ENCODE results near the gene ZMAT5. TPM values are rescaled to one million over a fixed set of nuclear protein-coding genes. Genes with fewer than 3 reads are reported as not detected.

ZMAT5 gene
- total RNA-seq, 1 experiment from 2014 or later: 16.0 TPM

DNA sequence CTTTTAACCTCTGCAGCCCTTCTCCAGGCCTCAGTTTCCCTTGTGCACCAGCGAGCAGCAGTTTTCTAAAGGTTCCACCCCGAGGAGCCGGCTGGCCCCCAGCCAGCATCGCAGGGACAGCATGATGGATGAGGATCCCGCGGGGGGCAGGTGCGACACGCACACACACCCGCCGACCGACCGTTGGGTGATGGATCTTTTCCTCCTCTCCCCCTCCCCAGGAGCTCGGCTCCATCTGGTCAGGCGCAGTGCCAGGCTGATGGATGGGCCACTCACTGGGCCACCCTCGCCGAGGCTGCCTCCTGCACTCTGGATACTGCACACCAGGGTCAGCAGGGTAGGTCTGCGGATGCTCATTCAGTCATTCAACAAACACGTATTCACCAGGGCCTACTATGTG is 59.8 kb downstream of the ZMAT5 start:
- Histone ChIP-seq H3K27me3 (ENCODE audit: insufficient read depth, low read length) (no peaks in the 10 kb centered on the region), H3K4me2 (ENCODE audit: low read length) (no peak overlapping the region), H3K9ac (ENCODE audit: low read length) (no peak overlapping the region), H3K9me2 (ENCODE audit: insufficient read depth) (no peaks in the 10 kb centered on the region), H3K4me1 (ENCODE audit: control insufficient read depth in 1 of 2, insufficient read depth in 2 of 2, low read length in 2 of 2) (peaks cover 17 to 18% of the 10 kb centered on the region in 2 experiments), H3K4me3 (replicated peaks in 1 of 2; ENCODE audit: low read depth in 1 of 2, low read length in 2 of 2) (no peak overlapping the region), H2AFZ (ENCODE audit: low read depth, low read length, poor library complexity, severe bottlenecking) (no peak overlapping the region), H3K9me3 (ENCODE audit: control insufficient read depth in 1 of 2, insufficient read depth in 1 of 2, low read depth in 1 of 2, low read length in 2 of 2) (no peaks in the 10 kb centered on the region), H3K79me2 (ENCODE audit: insufficient read depth, low read length) (no peaks in the 10 kb centered on the region), H3K27ac (ENCODE audit: low read depth, low read length) (no peak overlapping the region), H3K36me3 (ENCODE audit: control insufficient read depth in 1 of 2, insufficient read depth in 2 of 2, low read length in 2 of 2) (no peaks in the 10 kb centered on the region), H4K20me1 (ENCODE audit: insufficient read depth) (no peaks in the 10 kb centered on the region)
- DNase-seq (ENCODE audit: low read depth, low spot score) (no peak), ATAC-seq (no peak)
- no TSS peak for BruUV-seq (replicated peaks)
- TF ChIP-seq, protein P1, sequence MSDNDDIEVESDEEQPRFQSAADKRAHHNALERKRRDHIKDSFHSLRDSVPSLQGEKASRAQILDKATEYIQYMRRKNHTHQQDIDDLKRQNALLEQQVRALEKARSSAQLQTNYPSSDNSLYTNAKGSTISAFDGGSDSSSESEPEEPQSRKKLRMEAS (IDR thresholded peaks at IDR 0.05): no peak
- TF ChIP-seq ZNF274 (IDR thresholded peaks at IDR 0.05; ENCODE audit: low read depth, low read length) (no peak), EZH2phosphoT487 (IDR thresholded peaks at IDR 0.05; ENCODE audit: borderline replicate concordance) (no peak), ZFX (IDR thresholded peaks at IDR 0.05) (no peak), SRF (IDR thresholded peaks at IDR 0.05; ENCODE audit: low read depth) (no peak), FOSL1 (IDR thresholded peaks at IDR 0.05; ENCODE audit: low read depth) (no peak), SIN3A (IDR thresholded peaks at IDR 0.05; ENCODE audit: low read depth) (no peak)
- ChIA-PET CTCF (no interaction called here), RAD21 (ENCODE audit: low non-redundant PET in 1 of 2, low total read pairs in 2 of 2, uncharacterized antibody in 2 of 2, unreplicated experiment in 2 of 2) (no interaction called here), POLR2A (no interaction called here)
- intact Hi-C loops (cut with micrococcal nuclease): no loop called here

DNA sequence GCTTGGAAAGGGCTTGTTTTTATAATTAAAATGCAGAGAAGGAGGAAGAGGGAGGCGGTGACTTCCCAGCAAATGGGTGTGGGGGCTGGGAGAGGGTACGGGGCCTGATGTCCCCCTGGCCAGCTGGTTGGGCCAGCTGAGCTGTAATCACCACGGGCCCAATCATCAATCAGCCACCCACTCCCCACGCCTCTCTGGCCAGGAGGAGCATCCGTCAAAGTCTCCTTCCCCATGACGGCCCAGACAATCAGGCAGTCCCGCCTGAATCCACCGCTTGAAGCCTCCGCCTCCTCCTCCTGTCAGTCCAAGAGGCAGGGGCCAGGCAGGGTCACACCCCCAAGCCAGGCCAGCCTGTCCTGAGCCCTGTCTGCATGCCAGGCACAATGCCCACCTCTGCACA is 60.3 kb downstream of the ZMAT5 start:
- DNase-seq (ENCODE audit: low read depth, low spot score): no peak
- BruUV-seq (replicated peaks): no TSS peak
- Histone ChIP-seq H3K36me3 (ENCODE audit: control insufficient read depth in 1 of 2, insufficient read depth in 2 of 2, low read length in 2 of 2) (no peaks in the 10 kb centered on the region), H3K4me2 (ENCODE audit: low read length) (no peak overlapping the region), H3K4me3 (replicated peaks in 1 of 2; ENCODE audit: low read depth in 1 of 2, low read length in 2 of 2) (no peak overlapping the region), H3K27me3 (ENCODE audit: insufficient read depth, low read length) (no peaks in the 10 kb centered on the region), H3K9me2 (ENCODE audit: insufficient read depth) (no peaks in the 10 kb centered on the region), H3K9me3 (ENCODE audit: control insufficient read depth in 1 of 2, insufficient read depth in 1 of 2, low read depth in 1 of 2, low read length in 2 of 2) (no peaks in the 10 kb centered on the region), H3K79me2 (ENCODE audit: insufficient read depth, low read length) (no peaks in the 10 kb centered on the region), H3K9ac (ENCODE audit: low read length) (no peak overlapping the region), H3K27ac (ENCODE audit: low read depth, low read length) (no peak overlapping the region), H2AFZ (ENCODE audit: low read depth, low read length, poor library complexity, severe bottlenecking) (no peak overlapping the region), H3K4me1 (ENCODE audit: control insufficient read depth in 1 of 2, insufficient read depth in 2 of 2, low read length in 2 of 2) (peaks cover 22 to 23% of the 10 kb centered on the region in 2 experiments), H4K20me1 (ENCODE audit: insufficient read depth) (no peaks in the 10 kb centered on the region)
- ChIA-PET RAD21 (ENCODE audit: low non-redundant PET in 1 of 2, low total read pairs in 2 of 2, uncharacterized antibody in 2 of 2, unreplicated experiment in 2 of 2) (no interaction called here), CTCF (no interaction called here), POLR2A (no interaction called here)
- no peak for ATAC-seq
- intact Hi-C loops (cut with micrococcal nuclease): no loop called here
- TF ChIP-seq SP1 (IDR thresholded peaks at IDR 0.05; ENCODE audit: low read depth): no peak
- TF ChIP-seq ELF1 (IDR thresholded peaks at IDR 0.05; ENCODE audit: borderline replicate concordance, low read depth): no peak
- TF ChIP-seq, protein P2, sequence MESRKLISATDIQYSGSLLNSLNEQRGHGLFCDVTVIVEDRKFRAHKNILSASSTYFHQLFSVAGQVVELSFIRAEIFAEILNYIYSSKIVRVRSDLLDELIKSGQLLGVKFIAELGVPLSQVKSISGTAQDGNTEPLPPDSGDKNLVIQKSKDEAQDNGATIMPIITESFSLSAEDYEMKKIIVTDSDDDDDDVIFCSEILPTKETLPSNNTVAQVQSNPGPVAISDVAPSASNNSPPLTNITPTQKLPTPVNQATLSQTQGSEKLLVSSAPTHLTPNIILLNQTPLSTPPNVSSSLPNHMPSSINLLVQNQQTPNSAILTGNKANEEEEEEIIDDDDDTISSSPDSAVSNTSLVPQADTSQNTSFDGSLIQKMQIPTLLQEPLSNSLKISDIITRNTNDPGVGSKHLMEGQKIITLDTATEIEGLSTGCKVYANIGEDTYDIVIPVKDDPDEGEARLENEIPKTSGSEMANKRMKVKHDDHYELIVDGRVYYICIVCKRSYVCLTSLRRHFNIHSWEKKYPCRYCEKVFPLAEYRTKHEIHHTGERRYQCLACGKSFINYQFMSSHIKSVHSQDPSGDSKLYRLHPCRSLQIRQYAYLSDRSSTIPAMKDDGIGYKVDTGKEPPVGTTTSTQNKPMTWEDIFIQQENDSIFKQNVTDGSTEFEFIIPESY (IDR thresholded peaks at IDR 0.05; ENCODE audit: extremely low read depth, insufficient replicate concordance, low read length): no peak
- TF ChIP-seq, protein P1 (IDR thresholded peaks at IDR 0.05): no peak
- no peak for TF ChIP-seq EGR1 (IDR thresholded peaks at IDR 0.05; ENCODE audit: low read depth)
- TF ChIP-seq CEBPB (IDR thresholded peaks at IDR 0.05; ENCODE audit: low read depth): no peak
- TF ChIP-seq, protein P3, sequence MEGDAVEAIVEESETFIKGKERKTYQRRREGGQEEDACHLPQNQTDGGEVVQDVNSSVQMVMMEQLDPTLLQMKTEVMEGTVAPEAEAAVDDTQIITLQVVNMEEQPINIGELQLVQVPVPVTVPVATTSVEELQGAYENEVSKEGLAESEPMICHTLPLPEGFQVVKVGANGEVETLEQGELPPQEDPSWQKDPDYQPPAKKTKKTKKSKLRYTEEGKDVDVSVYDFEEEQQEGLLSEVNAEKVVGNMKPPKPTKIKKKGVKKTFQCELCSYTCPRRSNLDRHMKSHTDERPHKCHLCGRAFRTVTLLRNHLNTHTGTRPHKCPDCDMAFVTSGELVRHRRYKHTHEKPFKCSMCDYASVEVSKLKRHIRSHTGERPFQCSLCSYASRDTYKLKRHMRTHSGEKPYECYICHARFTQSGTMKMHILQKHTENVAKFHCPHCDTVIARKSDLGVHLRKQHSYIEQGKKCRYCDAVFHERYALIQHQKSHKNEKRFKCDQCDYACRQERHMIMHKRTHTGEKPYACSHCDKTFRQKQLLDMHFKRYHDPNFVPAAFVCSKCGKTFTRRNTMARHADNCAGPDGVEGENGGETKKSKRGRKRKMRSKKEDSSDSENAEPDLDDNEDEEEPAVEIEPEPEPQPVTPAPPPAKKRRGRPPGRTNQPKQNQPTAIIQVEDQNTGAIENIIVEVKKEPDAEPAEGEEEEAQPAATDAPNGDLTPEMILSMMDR (IDR thresholded peaks at IDR 0.05 in 2 of 3, conservative IDR thresholded peaks at IDR 0.05 in 1 of 3; ENCODE audit: borderline replicate concordance in 1 of 3, insufficient read depth in 1 of 3, low read depth in 2 of 3, low read length in 2 of 3): no peak
- no peak for TF ChIP-seq POLR2AphosphoS5 (IDR thresholded peaks at IDR 0.05; ENCODE audit: low read depth, low read length)
- TF ChIP-seq TCF7L2 (IDR thresholded peaks at IDR 0.05; ENCODE audit: borderline replicate concordance, extremely low read depth, insufficient read depth, insufficient read length): no peak
- TF ChIP-seq SIN3A (IDR thresholded peaks at IDR 0.05; ENCODE audit: low read depth): no peak
- TF ChIP-seq RAD21 (IDR thresholded peaks at IDR 0.05; ENCODE audit: low read depth): no peak
- TF ChIP-seq ZNF274 (IDR thresholded peaks at IDR 0.05; ENCODE audit: low read depth, low read length): no peak
- TF ChIP-seq ZFX (IDR thresholded peaks at IDR 0.05): no peak
- TF ChIP-seq POLR2A (IDR thresholded peaks at IDR 0.05; ENCODE audit: borderline replicate concordance, extremely low read depth, insufficient read depth, insufficient read length): no peak
- no peak for TF ChIP-seq JUND (IDR thresholded peaks at IDR 0.05)
